Body of pancreas (tissue), 4 donors: Measurements from ENCODE around the gene ADGRF5. TPM values are rescaled to one million over a fixed set of nuclear protein-coding genes. Genes with fewer than 3 reads are reported as not detected.

ENCODE experiments used
- ATAC-seq: fragments of 150-250 bp; one replicate; pipeline ENCODE4 v1.9.1; 2016
- DNase-seq, 4 donors: peaks; one replicate each; pipeline ENCODE4 v3.0.0-alpha.2; 2019
- H3K27ac ChIP-seq, 4 donors: fragments of 200-600 bp; sonication (generic); 1 replicate in 3 of 4; 2 replicates in 1 of 4; pipeline versions ENCODE4 v1.5.1 to v1.6.1; 2016 to 2019; ENCODE audit warnings: mild to moderate bottlenecking in 1 of 4, mixed read lengths in 1 of 4, moderate library complexity in 1 of 4
- H3K27me3 ChIP-seq, 2 donors: fragments of 200-600 bp; sonication (generic); one replicate each; pipeline ENCODE4 v1.6.0; 2016; ENCODE audit warnings: mild to moderate bottlenecking in 1 of 2
- H3K36me3 ChIP-seq, 2 donors: fragments of 200-600 bp; sonication (generic); replicated peaks in 1 of 2; 2 replicates each; pipeline ENCODE4 v1.5.1; 2016; ENCODE audit warnings: low read depth in 2 of 2; ENCODE audit not compliant: insufficient read depth in 1 of 2
- H3K4me1 ChIP-seq: fragments of 200-600 bp; sonication (generic); one replicate; pipeline ENCODE4 v1.6.0; 2016
- H3K4me3 ChIP-seq, 2 donors: fragments of 200-600 bp; sonication (generic); 1 replicate in 1 of 2; 2 replicates in 1 of 2; pipeline ENCODE4 v1.5.1; 2016 to 2019
- H3K9me3 ChIP-seq, 3 donors: fragments of 200-600 bp; sonication (generic); 1 replicate in 2 of 3; 2 replicates in 1 of 3; pipeline ENCODE4 v1.5.1; 2016
- CTCF ChIP-seq, 7 experiments: fragments of 450-650 bp in 4 of 7; fragments of 200-600 bp in 3 of 7; sonication (generic) in 3 of 7; IDR thresholded peaks; one replicate each; pipeline ENCODE4 v1.5.1; 2016 to 2019; ENCODE audit warnings: antibody characterized with exemption in 7 of 7
- POLR2A ChIP-seq, 3 donors: fragments of 450-650 bp; IDR thresholded peaks; one replicate each; pipeline ENCODE4 v1.6.1; 2016; ENCODE audit warnings: antibody characterized with exemption in 3 of 3, mild to moderate bottlenecking in 2 of 3
- WGBS, 2 donors: methylation state at CpG; one replicate each; pipeline ENCODE4 v1.1.5; 2017; 5-methylcytosine and 5-hydroxymethylcytosine counted together
- intact Hi-C: fragments of 100-400 bp; cut with DNase I; formaldehyde crosslinking; loops from one replicate; pipeline ENCODE4 v1.15.1; 2023
- total RNA-seq, 2 donors: library from RNA; depleted of rRNA; stranded (reverse); fragments of >200 nt; gene quantifications; one replicate each; pipeline ENCODE4 v1.1.0, GENCODE V29; 2016

Gene ADGRF5
- total RNA-seq, 2 donors from 2014 or later = 4.9 to 6.5 TPM

GRCh38 chr6:46828939-46829338, 92.8 kb downstream of the ADGRF5 start:
- no peak for DNase-seq
- no peaks in the 10 kb centered on the region for H3K27me3 ChIP-seq
- intact Hi-C loops = no loop called here
- 69 to 98% methylated on average over 2 of the region's 2 CpGs for WGBS, 2 donors
- ATAC-seq = no peak
- H3K36me3 ChIP-seq = no peaks in the 10 kb centered on the region
- no peak overlapping the region for H3K27ac ChIP-seq
- TF ChIP-seq CTCF (IDR thresholded peaks at IDR 0.05) = no peak
- H3K9me3 ChIP-seq = no peaks in the 10 kb centered on the region
- H3K4me3 ChIP-seq = no peak overlapping the region
- H3K4me1 ChIP-seq = no peaks in the 10 kb centered on the region

- no peak overlapping the region for H3K4me3 ChIP-seq
- no peaks in the 10 kb centered on the region for H3K9me3 ChIP-seq
- DNase-seq (no peak), ATAC-seq (no peak)
- no peaks in the 10 kb centered on the region for H3K36me3 ChIP-seq
- 31 to 35% methylated on average over 4 of the region's 4 CpGs for WGBS, 2 donors
- intact Hi-C loops = no loop called here
- TF ChIP-seq POLR2A (IDR thresholded peaks at IDR 0.05) = no peak
- TF ChIP-seq CTCF (IDR thresholded peaks at IDR 0.05) = no peak
- no peaks in the 10 kb centered on the region for H3K4me1 ChIP-seq
- H3K27ac ChIP-seq = no peak overlapping the region
- no peaks in the 10 kb centered on the region for H3K27me3 ChIP-seq
These were observed 100.3 kb downstream of the ADGRF5 start for GRCh38 chr6:46821458-46821881.

GRCh38 chr6:46819561-46819960, 102.2 kb downstream of the ADGRF5 start:
- no peak for ATAC-seq

GRCh38 chr6:46816626-46817025, 105.1 kb downstream of the ADGRF5 start:
- Histone ChIP-seq H3K4me3 (no peak overlapping the region), H3K4me1 (no peaks in the 10 kb centered on the region), H3K27ac (no peak overlapping the region), H3K27me3 (no peaks in the 10 kb centered on the region), H3K9me3 (no peaks in the 10 kb centered on the region), H3K36me3 (no peaks in the 10 kb centered on the region)
- DNase-seq (no peak), ATAC-seq (no peak)
- TF ChIP-seq POLR2A (IDR thresholded peaks at IDR 0.05) (no peak), CTCF (IDR thresholded peaks at IDR 0.05) (no peak)
- 100% methylated on average over 1 of the region's 1 CpG for WGBS, 2 donors
- intact Hi-C loops = no loop called here

More at GRCh38 chr6:46819561-46819960, 102.2 kb downstream of the ADGRF5 start:
- DNase-seq = no peak
- intact Hi-C loops = no loop called here
- H3K36me3 ChIP-seq = no peaks in the 10 kb centered on the region
- TF ChIP-seq POLR2A (IDR thresholded peaks at IDR 0.05) (no peak), CTCF (IDR thresholded peaks at IDR 0.05) (no peak)
- no peaks in the 10 kb centered on the region for H3K4me1 ChIP-seq
- H3K4me3 ChIP-seq = no peak overlapping the region
- H3K9me3 ChIP-seq = no peaks in the 10 kb centered on the region
- no peaks in the 10 kb centered on the region for H3K27me3 ChIP-seq
- no peak overlapping the region for H3K27ac ChIP-seq
- 89 to 90% methylated on average over 7 of the region's 7 CpGs for WGBS, 2 donors

- TF ChIP-seq CTCF (IDR thresholded peaks at IDR 0.05) (no peak), POLR2A (IDR thresholded peaks at IDR 0.05) (no peak)
- 60 to 81% methylated on average over 4 of the region's 4 CpGs for WGBS, 2 donors
- Histone ChIP-seq H3K4me3 (no peak overlapping the region), H3K27me3 (no peaks in the 10 kb centered on the region), H3K4me1 (no peaks in the 10 kb centered on the region), H3K9me3 (no peaks in the 10 kb centered on the region), H3K36me3 (no peaks in the 10 kb centered on the region), H3K27ac (no peak overlapping the region)
- intact Hi-C loops = no loop called here
- ATAC-seq (no peak), DNase-seq (no peak)
These were observed 106.6 kb downstream of the ADGRF5 start for GRCh38 chr6:46815130-46815529.
